NCI-H1417 (cell line): ENCODE results near the gene RBBP8.
"Not testable (repeated sequence)": the region's sequence is repeated elsewhere in the genome, so short reads cannot be mapped to it uniquely, and the experiment has no call there.

Source experiments
- DNase-seq, 3 experiments: peaks; one replicate each; lab custom pipeline; 2025; lab: John Stamatoyannopoulos, UW

The RBBP8 gene

DNA sequence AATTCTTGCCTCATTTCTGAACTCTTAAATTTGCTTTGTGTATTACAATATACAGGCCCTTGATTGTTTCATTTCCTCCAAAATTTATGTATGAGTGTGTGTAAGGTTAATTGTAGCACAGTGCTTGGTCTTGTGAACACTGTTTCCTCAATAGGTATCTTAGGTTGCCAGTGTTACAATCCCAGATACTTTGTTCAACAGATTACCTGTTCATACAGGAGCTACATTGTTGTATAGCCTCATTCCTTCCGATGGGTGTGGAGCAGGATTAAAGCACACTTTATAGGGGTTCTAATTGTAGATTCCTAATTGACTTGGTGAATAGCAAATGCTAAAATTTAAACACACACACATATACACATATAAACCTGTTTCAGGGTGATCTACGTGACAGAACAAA is 10.7 kb downstream of the RBBP8 start:
- DNase-seq = no peak

DNA sequence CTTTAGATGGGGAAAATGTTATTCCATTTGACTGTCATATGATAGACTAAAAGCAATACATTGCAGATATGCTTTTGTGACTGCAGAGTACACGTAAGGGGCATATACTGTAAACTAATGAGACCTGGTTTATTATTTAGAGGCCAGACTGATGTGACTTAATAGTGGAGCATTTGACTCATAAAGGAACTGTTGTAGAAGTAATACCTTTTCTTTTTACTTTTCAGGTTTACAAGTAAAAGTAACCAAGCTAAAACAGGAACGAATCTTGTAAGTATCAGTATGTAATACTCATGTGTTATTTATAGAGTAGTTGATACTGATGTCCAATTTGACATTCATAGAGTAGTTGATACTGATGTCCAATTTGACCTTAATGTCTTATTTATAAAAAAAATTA is 13.1 kb downstream of the RBBP8 start:
- DNase-seq = no peak

DNA sequence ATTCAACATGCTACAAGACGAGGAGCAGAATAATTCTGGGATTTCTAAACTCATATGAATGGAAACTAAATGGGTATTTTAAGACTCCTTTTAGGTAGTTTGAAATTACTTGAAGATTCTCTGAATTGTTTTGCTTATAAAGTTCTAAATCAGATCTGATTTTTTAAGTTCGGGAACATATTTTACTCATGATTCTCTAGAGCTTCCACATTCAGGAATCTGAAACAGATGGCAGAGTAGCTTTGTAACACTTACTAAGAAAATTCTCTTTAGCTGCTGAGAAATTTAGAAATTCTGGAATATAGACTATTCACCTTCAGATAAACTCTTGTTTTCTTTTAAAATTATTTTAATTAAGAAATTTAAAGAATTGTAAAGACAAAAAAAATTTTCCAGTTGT is 13.7 kb downstream of the RBBP8 start:
- no peak for DNase-seq

DNA sequence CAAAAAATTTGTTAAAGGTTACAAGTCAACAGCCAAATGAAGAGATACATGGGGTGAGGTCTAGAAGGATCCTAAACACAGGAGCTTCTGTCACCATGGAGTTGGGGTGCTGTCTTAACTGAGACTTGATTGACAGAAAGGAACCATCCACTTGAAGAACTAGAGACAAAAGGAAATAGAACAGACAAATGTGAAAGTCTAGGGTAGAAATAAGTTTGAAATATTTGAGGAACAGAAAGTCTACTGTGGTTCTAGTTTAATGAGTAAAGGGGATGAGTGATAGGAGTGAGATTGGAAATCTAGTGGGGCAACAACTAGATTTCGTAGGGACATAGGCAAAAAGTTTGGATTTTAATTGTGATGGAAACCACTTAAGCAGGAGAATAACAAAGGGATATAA is 18.7 kb downstream of the RBBP8 start:
- DNase-seq = no peak

DNA sequence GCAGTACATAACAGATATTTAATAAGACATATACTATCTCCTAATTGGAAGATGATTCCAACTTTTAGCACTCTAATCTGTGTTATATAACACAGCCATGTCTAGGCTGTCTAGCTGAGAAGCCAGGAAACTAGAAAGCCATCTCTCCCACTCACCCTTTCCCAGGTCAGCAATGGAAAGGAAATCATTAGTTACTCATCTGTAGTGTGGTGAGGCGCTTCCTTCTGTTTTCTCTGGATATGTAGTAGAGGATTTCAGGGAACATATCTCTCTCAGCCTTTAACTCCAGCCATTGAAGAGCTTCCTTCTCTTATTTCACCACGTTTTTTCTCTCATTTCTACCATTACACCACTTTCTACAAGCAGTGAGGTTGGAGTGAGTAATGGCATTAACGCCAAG is 19.4 kb downstream of the RBBP8 start:
- DNase-seq = no peak

DNA sequence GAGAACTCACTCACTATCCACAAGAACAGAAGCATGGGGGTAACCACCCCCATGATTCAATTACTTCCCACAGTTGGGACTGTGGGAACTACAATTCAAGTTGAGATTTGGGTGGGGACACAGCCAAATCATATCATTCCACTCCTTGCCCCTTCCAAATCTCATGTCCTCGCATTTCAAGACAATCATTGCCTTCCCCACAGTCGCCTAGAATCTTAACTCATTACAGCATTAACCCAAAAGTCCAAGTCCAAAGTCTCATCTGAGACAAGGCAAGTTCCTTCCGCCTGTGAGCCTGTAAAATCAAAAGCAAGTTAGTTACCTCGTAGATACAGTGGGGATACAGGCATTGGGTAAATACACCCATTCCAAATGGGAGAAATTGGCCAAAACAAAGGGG is 20.9 kb downstream of the RBBP8 start:
- not testable (repeated sequence) for DNase-seq

DNA sequence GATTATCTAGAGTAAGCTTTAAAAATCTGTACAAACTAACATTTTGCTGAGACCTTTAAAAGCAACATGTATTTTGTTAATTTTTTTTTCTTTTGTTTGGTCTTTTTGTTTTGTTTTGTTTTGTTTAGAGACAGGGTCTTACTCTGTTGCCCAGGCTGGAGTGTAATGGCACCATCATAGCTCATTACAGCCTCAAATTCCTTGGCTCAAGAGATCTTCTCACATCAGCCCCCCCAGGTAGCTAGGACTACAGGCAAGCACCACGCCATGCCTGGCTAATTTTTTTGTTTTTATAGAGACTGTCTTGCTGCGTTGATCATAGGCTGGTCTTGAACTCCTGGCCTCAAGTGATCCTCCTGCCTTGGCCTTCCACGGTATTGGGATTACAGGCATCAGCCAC is 23.1 kb downstream of the RBBP8 start:
- no peak for DNase-seq

DNA sequence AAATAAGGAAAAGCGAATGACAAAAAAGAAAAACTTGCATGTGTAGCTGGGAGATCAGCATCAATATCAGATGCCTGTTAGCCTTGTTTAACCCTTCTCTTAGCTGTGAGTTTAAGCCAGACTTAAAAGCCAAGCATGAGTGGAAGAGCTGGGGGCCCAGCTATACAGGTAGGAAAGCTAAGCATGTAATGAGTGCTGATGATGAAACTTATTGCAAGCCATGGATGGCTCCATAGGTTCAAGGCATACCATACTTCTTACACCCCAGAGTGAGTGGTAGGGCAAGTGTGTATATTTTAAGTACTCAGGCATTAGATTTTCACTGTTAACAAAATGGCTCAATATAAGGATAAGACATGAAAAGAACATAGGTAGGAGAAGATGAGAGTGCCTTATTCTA is 28.0 kb downstream of the RBBP8 start:
- no peak for DNase-seq

DNA sequence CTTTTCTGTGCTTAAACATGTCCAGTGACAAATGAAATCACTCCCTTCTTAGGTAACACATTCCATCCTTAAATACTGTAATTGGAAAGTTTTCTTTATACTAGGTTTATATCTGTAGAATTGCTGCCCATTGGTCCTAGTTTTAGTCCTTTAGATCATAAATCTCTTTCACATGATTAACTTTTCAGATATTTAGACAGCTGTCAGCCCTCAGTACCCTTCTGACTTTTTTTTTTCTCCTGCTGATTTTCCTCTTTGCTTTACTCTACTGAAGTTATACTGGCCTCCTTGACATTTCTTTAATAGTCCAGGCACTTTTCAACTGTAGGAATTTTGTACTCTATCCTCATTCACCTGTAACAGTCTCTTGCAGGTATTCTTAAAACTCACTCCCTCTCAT is 28.9 kb downstream of the RBBP8 start:
- no peak for DNase-seq

DNA sequence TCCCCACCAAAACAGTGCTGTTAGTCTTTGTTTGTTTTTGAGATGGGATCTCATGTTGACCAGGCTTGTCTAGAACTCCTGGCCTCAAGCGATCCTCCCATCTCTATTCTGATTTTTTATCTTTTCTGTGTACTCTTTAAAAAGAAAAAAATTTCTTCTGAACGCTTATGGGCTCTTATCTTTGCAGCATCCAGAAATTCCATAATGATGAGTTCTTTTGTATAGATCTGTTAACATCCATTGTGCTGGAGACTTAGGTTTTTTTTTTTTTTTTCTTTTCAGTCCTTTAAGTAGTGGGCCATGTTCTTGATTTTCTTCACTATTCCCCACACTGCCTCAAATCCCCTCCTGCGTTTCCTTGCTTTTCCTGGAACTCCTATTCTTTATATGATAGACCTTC is 31.0 kb downstream of the RBBP8 start:
- DNase-seq = no peak

DNA sequence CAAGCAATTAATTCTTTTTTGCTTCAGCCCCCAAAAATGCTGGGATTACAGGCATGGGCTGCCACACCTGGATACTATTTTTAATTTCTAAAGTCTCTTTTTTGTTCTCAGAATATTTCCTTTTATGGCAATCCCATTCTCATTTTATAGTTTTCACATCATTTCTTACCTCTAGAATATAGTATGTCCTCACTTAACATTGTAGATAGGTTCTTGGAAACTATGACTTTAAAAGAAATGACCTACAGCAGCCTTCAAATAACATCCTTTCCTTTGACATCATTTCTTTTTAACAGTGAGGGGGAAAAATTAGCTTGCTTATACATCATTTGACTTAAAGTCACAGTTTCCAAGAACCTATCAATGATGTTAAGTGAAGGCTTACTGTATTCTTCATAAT is 31.6 kb downstream of the RBBP8 start:
- DNase-seq = no peak

DNA sequence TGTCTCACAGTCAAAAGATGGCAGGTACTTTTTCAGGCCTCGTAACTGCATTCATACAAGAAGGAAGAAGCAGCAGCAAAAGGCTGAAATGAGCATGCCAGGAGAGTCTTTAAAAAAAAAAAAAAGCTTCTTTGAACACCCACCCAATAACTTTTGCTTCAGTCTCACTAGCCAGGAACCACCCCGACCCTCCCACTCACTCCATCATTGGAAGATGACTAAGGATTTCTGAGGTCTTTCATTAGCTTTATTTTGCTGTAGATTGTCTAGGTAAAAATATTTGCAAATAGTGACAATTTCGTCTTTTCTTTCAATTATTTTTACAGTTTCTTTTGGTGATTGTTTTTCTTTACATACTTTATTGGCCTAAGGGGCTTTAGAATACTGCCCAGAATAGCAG is 37.9 kb downstream of the RBBP8 start:
- DNase-seq = peak in 1 of 3 experiments; percentile 1

DNA sequence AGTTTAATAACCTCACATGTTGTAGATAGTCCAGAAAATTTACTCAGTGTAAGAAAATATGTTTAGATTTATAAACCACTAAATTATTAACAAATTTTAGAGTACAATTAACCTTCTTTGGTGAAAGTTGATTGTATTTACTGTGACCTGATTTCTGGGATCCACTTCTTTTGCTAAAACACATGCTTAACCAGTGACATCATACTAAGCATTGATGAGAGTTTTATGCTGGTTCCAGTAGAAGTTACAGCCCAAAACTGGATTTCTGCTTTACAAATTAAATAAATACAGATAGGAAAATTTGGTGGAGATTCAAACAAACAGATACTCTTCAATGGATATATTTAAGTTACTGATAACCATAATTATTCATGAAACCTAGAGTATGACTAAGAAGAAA is 40.9 kb downstream of the RBBP8 start:
- no peak for DNase-seq

DNA sequence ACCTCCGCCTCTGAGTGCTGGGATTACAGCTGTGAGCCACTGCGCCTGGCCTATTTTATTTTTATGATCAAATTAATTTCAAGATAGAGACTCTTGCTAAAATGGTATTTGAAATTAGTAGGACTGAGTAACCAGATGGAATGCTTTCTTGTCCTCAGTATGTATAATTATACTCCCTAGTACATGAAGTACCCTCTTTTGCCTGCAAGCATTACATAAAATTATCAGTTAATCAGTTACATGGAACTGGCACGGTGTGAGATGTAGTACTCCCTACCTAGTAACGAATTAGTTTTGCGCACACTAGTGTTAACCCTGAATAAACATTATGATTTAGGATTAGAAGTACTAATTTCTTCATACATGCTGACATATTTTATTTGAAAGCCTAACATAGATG is 41.6 kb downstream of the RBBP8 start:
- no peak for DNase-seq

DNA sequence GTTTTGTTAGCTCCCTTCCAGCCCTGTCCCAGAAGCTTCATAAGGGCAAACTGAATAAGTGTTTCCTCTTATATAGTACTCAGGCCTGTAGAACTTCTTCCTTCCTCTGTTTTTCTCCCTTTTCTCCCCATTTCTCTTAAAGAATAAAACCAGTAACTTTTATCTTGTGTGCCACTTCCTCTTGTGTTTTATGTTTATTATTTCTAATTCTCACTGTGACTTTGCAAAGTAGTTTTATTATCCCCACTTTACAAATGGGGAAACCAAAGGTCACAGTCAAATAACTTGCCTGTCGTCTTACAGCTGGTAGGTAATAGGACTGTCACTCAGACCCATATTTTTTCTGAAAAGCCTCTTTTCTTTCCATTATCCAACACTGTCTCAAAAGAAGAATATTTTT is 42.4 kb downstream of the RBBP8 start:
- no peak for DNase-seq

DNA sequence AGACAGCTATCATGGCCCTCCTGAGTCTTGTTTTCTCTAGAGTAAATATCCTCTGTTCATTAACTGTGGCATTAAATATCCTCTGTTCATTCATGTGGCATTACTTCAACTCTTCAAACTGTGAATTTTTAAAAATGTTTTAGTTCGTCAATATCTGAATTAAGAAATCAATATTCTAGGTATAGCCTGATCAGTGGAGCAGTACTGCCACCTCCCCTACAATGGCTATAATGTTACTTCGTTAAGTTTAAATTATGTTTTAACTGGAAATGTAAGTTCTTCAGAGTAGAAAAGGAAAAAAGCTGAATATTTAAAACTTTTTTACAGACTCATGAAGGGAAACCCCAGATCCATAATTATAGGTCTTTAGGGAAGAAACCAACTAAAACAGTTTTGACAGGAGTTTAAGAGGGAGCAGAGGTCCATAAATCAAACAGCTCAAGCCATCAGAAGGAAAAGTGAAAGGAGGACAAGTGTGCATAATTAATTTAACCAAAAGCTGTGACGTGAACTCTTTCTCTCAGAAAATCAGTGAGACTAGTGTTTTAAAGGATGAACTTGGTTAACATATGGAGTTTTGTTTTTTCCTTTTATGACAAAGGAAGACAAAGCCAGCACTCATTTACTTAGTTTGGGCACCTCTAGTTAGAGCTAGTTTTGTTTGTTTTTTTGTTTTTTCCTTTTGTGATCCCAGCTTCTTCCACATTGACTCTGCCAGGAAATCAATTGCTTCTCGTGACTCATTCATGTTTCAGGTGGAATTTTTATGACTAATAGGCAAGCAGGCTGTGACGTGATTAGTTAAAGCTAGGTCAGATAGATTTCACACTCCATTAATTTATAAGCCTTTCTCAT is 44.9 kb downstream of the RBBP8 start:
- DNase-seq = peak in 2 of 3 experiments; percentile 13 to 70

DNA sequence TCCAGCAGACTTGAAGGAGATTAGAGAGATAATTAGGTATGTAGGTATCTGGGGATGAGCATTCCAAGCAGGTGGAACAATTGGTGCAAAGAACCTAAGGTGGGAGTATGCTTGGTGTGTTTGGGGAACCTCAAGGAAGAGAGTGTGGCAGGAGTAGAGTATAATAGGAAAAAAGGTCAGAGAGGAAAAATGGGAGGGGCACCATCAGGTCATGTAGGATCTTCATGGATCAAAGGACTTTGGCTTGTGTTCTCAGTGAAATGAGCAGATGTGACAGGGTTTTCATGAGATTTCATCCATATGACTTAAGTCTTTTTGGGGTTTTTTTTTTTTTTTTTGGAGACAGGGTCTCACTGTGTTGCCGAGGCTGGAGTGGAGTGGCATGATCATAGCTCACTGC is 47.3 kb downstream of the RBBP8 start:
- no peak for DNase-seq

DNA sequence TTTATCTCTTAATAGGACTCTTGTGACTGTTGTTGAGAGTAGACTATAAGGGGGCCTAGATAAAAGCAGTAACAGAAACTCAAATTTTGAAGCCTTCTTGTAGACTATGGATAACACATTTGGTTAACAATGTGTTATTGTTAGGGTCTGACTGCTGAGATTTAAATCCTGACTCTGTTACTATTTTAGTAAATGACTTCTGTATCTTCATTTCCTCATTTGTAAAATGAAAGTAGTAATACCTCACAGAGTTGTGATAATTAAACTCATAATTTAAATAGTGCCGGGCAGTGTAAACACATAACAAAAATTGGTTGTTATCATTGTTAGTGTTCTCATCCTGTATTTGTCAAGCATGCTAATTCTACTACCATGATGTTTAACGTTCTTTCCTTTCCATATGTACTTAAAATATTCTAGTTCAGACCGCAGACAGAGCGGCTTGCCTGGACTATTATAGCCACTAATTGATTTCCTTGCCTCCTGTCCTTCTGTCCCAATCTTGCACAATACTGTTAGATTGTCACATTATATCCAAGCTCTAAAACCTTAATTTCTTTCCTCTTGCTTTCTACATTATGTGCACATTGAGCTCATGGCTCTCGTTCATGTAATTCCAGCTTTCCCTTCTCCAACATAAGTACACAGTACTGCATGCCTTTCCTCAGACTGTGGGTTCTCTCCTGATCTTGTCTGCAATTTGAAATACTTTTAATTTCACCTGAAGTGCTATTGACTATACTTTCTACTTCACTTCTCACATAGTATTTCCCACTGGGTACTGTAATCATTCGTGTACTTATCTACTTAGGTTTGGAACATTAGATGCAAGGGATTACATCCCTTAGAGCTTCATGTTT is 48.4 kb downstream of the RBBP8 start:
- DNase-seq = no peak

DNA sequence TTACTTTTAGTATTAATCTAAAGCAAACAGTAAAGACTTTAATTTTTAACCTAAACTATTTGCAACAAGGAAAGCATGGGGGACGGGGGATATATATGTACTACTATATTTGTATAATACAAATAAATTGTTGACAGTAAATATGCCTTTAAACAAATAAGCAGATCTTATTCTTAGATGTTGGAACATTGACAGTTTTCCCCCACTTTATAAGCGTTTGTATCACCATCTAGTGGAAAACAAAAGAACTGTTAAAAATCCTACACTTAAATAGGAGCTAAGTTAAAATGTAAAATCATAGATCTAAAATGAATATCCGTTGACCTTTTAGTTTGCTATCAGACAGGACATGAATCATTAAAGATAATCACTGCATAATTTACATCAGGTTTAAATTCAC is 50.0 kb downstream of the RBBP8 start:
- peak in 1 of 3 experiments; percentile 50 for DNase-seq

DNA sequence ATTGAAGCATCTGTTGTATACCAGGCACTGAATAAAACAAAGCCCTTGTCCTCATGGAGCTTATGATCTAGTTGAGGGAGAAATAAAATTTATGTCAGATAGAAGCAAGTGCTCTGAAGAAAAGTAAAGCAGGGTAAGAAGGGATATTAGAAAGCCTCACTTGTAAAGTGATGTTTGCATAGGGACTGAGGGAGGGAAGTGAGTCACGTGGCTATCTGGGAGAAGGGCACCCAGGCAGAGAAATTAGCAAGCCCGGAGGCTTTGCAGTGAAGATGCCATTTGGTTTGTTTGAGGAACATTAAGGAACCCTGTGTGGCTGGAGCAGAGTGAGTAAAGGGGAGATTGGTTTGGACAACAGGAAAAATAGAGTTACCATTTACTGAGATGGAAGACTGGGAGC is 52.1 kb downstream of the RBBP8 start:
- no peak for DNase-seq

DNA sequence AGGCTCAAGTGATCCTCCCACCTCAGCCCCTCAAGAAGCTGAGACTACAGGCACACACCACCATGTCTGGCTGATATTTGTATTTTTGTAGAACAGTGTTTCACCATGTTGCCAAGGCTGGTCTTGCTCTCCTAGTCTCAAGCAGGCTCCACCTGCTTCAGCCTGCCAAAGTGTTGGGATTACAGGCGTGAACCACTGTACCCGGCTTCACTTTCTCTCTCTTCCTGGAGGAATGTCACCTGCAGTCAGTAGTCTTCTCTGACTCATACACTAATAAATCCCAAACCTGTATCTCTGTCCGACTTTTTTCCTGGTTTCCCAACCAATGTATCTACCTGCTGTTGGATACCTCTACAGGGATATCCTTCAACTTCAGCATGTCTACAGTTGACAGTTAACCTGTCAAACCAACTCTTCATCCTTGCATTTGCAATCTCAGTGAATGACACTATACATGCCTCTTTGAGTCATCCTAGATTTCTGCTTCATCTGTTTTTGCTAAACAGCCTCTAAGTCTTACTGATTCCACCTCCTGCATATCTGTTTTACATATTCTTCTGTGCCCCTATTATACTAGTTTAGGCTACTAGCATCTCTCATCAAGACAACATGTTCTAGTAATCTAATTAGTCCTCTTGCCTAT is 54.5 kb downstream of the RBBP8 start:
- no peak for DNase-seq

DNA sequence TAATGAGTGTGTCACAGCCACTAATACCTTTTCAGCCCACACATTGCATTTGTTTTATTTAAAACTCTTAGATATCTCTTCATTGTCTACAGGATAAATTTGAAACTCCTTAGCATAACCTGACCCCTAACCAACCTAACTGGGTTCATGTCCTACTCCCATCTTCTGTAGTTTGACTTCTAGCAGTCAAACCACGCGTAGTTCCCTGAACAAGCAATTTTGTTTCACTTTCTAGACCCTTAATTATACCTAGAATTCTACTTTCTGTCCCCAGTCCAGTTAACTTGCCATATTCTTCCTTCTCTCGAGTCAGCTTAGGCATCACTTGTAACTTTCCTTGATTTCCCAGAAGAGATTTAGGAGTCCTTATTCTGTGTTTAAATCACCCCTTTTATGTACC is 55.1 kb downstream of the RBBP8 start:
- no peak for DNase-seq

DNA sequence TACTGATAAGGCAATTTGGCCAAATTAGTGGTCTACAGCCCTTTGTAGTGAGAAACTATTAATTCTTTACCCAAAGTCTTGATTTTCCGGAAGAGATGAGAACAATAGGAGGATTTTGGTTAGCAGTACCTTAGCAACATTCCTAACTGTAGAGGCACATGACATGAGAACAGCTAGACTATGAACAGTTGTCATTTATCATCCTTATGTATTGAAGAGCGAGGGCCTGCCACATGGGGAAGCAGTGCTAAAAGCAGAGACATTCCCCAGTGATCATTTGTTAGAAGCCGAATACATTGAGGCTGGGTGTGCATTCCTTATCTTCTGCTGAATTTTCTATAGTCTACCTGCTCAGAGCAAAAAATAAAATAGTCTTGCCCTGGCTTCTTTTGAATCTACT is 65.2 kb downstream of the RBBP8 start:
- no peak for DNase-seq
